Measurements from ENCODE around the gene DHX29. TPM values are rescaled to one million over a fixed set of nuclear protein-coding genes. Genes with fewer than 3 reads are reported as not detected.
A peak's percentile ranks its signal among the peaks of the same experiment; 100 is the strongest.
"Not testable (repeated sequence)": the region's sequence is repeated elsewhere in the genome, so short reads cannot be mapped to it uniquely, and the experiment has no call there.

Gene DHX29
- total RNA-seq, 1 donor from 2014 or later = 20.7 TPM

- DNase-seq; intact Hi-C loops (cut with micrococcal nuclease); ATAC-seq: not testable (repeated sequence)
Measured at GRCh38 chr5:55318237-55318636, 10.7 kb upstream of the DHX29 start.

- no peak for DNase-seq
- intact Hi-C loops (cut with micrococcal nuclease) = no loop called here
- ATAC-seq = no peak
Measured at GRCh38 chr5:55316837-55317236, 9.3 kb upstream of the DHX29 start.

GRCh38 chr5:55316289-55316688, 8.8 kb upstream of the DHX29 start:
- DNase-seq (no peak), ATAC-seq (no peak)
- intact Hi-C loops (cut with micrococcal nuclease) = no loop called here

GRCh38 chr5:55313870-55314617, 6.5 kb upstream of the DHX29 start:
- DNase-seq (no peak), ATAC-seq (no peak)
- intact Hi-C loops (cut with micrococcal nuclease) = no loop called here

GRCh38 chr5:55308254-55308836, 851 bp upstream of the DHX29 start:
- intact Hi-C loops (cut with micrococcal nuclease) = no loop called here
- ATAC-seq (peak; percentile 1), DNase-seq (no peak)

GRCh38 chr5:55306641-55307382, 682 bp downstream of the DHX29 start:
- DNase-seq = no peak
- intact Hi-C loops (cut with micrococcal nuclease) = no loop called here
- ATAC-seq = peak; percentile 1

GRCh38 chr5:55305345-55305744, 2.1 kb downstream of the DHX29 start:
- no peak for DNase-seq
- no peak for ATAC-seq
- intact Hi-C loops (cut with micrococcal nuclease) = no loop called here

- ATAC-seq = no peak
- intact Hi-C loops (cut with micrococcal nuclease) = no loop called here
- DNase-seq = no peak
Measured at GRCh38 chr5:55304584-55304983, 2.9 kb downstream of the DHX29 start.

GRCh38 chr5:55303238-55303690, 4.2 kb downstream of the DHX29 start:
- ATAC-seq = no peak
- DNase-seq = no peak
- intact Hi-C loops (cut with micrococcal nuclease) = no loop called here

GRCh38 chr5:55300890-55301289, 6.6 kb downstream of the DHX29 start:
- intact Hi-C loops (cut with micrococcal nuclease) = no loop called here
- ATAC-seq (no peak), DNase-seq (no peak)

- DNase-seq (no peak), ATAC-seq (no peak)
- intact Hi-C loops (cut with micrococcal nuclease) = no loop called here
Measured at GRCh38 chr5:55294935-55295334, 12.6 kb downstream of the DHX29 start.

GRCh38 chr5:55290991-55291390, 16.5 kb downstream of the DHX29 start:
- intact Hi-C loops (cut with micrococcal nuclease) = no loop called here
- no peak for ATAC-seq
- DNase-seq = no peak

GRCh38 chr5:55289808-55290207, 17.7 kb downstream of the DHX29 start:
- intact Hi-C loops (cut with micrococcal nuclease) = no loop called here
- no peak for DNase-seq
- ATAC-seq = no peak

GRCh38 chr5:55286411-55286933, 21.0 kb downstream of the DHX29 start:
- intact Hi-C loops (cut with micrococcal nuclease) = no loop called here

GRCh38 chr5:55278778-55279177, 28.7 kb downstream of the DHX29 start:
- no peak for ATAC-seq
- no peak for DNase-seq
- intact Hi-C loops (cut with micrococcal nuclease) = no loop called here

More at GRCh38 chr5:55286411-55286933, 21.0 kb downstream of the DHX29 start:
- ATAC-seq = no peak
- DNase-seq = no peak

- intact Hi-C loops (cut with micrococcal nuclease) = no loop called here
- no peak for ATAC-seq
- DNase-seq = no peak
Measured at GRCh38 chr5:55276771-55277170, 30.7 kb downstream of the DHX29 start.

- DNase-seq (no peak), ATAC-seq (no peak)
- intact Hi-C loops (cut with micrococcal nuclease) = no loop called here
Measured at GRCh38 chr5:55258339-55258738, 49.2 kb downstream of the DHX29 start.

GRCh38 chr5:55254802-55255201, 52.7 kb downstream of the DHX29 start:
- ATAC-seq (no peak), DNase-seq (no peak)
- intact Hi-C loops (cut with micrococcal nuclease) = no loop called here

GRCh38 chr5:55250064-55250463, 57.4 kb downstream of the DHX29 start:
- intact Hi-C loops (cut with micrococcal nuclease) = no loop called here
- ATAC-seq (no peak), DNase-seq (no peak)

- no peak for DNase-seq
- intact Hi-C loops (cut with micrococcal nuclease) = no loop called here
- ATAC-seq = no peak
Measured at GRCh38 chr5:55241746-55242145, 65.7 kb downstream of the DHX29 start.

Measured in left ventricle myocardium superior (tissue), 1 donor.